ENCODE measurements around the gene ZNF575.
"Not testable (repeated sequence)": the region's sequence is repeated elsewhere in the genome, so short reads cannot be mapped to it uniquely, and the experiment has no call there.

Gene ZNF575

GRCh38 chr19:43512399-43512798 is 20.6 kb upstream of the ZNF575 start:
- DNase-seq: not testable (repeated sequence)

DNA sequence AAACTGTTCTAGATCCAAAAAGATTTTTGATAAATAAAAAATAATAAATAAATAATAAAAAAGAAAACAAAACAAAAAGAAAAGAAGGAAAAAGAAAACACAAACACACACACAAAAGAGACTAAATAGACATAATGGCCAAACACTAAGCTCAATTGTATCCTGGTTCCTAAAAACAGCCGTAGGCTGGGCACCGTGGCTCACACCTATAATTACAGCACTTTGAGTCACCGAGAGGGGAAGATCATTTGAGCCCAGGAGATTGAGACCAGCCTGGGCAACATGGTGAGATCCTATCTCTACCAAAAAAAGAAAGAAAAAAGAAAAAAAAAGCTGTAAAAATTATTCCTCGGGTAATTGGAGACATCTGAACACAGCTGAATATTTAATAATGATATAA is 14.9 kb upstream of the ZNF575 start:
- no peak for DNase-seq

GRCh38 chr19:43519436-43520088 is 13.4 kb upstream of the ZNF575 start:
- peak; percentile 16 for DNase-seq

- DNase-seq: no peak
Observed at GRCh38 chr19:43522929-43523328, 10.1 kb upstream of the ZNF575 start.

DNA sequence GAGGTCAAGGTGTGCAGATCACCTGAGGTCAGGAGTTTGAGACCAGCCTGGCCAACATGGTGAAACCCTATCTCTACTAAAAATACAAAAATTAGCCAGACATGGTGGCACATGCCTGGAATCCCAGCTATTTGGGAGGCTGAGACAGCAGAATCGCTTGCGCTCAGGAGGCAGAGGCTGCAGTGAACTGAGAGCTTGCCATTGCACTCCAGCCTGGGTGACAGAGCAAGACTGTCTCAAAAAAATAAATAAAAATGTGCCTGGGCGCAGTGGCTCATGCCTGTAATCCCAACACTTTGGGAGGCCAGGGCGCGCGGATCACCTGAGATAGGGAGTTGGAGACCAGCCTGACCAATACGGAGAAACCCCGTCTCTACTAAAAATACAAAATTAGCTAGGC is 9.3 kb upstream of the ZNF575 start:
- DNase-seq: not testable (repeated sequence)

- DNase-seq: no peak
Observed at GRCh38 chr19:43524922-43525835, 7.8 kb upstream of the ZNF575 start.

DNA sequence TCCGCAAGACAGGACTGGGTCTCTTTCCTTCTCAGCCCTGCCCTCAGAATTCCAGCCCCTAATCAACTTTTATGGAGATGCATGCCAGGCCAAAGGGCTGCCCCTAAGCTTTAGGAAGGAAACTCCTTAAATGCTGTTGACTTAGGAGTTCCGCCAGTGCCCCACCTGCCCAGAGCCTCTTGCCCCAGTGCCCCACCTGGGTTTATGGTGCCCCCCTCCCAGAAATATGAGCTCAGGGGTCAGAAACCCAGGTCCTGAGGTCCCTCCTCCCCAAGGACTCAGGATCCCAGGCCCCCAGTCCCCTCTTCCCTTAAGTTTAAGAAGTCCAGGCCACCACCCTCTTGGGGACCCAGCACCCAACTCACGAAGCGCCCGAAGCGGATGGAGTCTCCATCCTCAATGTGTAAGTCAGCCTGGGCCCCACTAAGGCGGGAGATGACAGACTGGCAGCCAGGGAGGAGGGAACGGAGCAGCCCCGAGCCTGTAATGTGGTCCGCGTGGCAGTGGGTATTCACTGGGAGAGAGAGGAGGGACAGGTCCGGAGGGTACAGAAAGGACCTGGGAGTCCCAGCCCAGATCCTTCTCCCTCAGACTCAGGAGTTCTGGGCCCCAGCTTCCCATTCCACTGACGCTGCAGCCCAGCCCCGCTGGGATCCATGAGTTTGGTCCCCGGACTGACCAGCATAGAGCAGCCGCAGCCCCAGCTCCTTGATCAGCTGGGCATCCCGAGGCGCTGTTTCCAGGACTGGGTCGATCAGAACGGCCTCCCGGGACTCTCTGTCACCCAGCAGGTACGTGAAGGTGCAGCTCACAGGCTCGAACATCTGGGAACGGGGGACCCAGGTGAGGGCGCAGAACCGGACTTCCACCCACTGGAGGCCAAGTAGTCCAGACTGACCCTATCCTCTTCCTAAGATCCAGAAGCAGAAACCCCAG is 6.9 kb upstream of the ZNF575 start:
- no peak for DNase-seq

DNA sequence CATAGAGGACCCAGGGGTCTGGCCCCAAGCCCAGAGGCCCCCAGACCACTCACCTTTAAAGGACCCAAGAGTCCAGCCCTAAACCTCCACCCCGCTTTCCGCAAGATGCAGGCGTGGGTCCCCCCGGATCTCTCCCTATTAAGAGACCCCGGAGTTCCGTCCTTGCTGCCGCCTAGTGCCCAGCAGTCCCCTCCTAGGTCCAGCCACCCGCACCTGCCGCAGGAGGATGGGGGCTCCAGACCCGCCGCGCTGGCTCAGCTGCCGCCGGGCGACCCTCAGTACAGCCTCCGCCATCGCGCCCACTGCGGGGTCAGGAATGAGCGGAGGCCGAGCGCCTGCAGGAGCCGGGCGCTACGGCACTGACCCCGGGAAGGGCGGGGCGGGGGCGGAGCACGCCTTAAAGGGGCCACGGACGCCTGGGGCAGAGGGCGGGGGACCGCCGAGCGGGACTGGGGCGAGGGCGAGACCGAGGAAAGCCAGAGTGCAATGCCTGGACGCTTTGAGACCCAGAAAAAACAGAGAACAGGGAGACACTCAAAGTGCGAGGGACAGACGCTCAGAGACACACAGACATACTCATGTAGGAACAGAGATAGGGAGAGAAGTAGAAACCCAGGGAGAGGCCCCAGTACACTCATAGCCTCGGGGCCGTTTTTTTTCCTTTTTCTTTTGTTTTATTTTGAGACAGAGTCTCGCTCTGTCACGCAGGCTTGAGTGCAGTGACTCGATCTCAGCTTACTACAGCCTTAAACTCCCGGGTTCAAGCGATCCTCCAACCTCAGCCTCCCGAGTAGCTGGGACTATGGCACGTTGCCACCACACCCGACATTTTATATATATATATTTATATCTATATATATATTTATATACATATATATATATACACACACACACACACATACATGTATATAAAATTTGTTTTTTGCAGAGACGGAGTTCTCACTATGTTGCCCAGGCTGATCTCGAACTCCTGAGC is 5.8 kb upstream of the ZNF575 start, which contains the start of gene ETHE1:
ETHE1 (minus strand) TSS at position 318 of the 976 bp plus-strand sequence; CDS start at position 294, 24 bp downstream.
- DNase-seq: no peak

DNA sequence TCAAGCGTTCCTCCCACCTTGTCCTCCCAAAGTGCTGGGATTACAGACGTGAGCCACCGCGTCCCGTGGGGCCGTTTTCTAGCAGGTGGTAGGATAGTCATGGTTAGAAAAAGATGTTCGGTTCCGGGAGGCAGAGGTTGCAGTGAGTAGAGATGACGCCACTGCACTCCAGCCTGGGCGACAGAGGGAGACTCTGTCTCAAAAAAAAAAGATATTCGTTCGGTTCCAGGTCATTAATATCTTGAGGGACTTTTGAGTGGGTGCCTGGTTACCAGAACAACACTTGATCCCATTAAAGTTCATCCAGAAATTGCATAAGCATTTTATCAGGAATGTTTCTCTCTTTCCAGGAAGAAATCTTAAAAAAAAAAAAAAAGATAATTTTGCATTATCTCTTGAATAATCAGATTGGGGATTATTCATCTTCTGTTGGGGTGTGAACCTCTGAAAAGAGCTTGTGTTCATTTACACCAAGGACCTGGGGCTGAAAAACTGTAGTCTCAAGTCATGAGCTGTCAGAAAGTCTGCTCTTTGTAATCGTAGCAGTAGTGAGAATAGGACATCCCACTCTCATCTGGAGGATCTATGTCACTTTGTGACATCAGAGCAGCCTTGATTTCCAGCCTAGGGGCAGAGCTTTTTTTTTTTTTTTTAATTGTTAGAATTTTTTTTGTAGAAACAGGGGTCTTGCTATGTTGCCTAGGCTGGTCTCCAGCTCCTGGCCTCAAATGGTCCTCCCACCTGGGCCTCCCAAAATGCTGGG is 4.9 kb upstream of the ZNF575 start:
- DNase-seq: peak; percentile 20

DNA sequence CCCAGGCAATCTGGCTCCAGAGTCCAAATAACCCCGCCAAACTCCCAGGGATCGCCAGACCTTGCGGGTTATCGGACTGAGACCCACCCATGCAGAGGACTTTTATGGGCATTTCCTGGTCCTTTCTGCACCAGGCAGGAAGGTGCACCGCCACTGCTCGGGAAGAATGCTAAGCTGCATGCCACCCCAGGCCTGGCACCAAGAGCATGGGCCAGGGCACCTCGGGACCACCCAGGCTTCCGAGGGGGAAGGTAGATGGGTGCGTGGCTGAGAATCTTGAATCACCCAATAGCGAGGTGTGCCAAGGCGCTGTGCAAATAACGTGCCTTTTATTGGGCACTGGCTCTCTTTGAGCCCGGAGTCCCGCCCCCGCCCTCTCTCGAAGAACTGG is 422 bp upstream of the ZNF575 start:
- DNase-seq: no peak

DNA sequence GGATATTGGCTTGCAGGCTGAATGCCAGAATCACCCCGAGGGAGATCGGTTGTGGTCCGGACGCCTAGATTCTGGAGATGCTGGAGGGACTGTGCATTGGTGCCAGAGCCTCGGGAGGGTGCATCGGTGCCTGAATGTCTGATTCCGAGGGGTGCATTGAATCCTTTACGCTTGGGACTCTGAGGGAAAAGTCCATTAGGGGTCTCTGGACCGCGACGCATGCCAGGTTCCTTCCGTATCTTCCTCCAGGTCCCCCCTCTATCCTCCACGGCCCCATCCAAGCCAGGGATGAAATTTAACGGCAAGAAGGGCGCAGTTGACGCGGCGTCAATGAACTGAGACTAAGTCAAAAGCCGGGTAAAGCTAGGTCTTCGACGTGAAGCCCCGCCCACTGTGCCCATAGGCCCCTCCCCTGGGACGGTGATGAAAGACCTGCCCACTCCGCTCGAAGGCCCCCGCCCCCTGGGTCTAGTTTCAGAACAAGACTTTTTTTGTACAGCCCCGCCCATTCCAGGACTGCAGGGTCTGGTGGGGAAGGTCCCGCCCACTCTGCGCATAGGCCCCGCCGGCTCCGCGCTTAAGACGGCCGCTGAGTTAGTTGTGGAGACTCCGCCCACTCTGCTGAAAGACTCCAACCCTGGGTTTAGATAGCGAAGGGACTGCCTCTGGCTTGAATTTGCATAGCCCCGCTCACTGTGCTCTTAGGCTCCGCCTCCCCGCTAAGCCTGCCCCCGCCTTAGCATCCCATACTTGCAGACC is 737 bp downstream of the ZNF575 start:
- peak; percentile 98 for DNase-seq

DNA sequence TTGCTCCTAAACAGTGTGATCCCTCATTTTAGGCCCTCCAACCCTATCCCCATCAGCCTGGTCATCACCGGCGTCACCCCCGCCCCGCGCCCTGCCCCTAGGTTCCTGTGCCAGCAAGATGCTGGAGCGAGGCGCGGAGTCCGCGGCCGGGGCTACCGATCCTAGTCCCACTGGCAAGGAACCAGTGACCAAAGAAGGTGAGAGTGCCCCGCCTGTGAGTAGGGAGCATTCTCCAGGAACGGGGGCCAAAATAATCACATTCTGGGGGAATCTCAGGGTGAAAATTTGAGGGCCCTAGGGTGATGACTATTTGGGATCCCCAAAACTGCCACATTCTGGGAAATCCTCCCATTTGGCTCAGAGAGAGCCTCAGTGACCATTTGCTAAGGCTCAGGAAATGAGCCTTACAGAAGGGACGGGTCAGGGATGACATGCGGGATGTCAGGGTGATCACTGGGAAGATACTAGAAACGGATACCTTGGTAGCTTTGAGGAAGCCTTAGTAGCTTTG is 1.4 kb downstream of the ZNF575 start:
- DNase-seq: no peak

DNA sequence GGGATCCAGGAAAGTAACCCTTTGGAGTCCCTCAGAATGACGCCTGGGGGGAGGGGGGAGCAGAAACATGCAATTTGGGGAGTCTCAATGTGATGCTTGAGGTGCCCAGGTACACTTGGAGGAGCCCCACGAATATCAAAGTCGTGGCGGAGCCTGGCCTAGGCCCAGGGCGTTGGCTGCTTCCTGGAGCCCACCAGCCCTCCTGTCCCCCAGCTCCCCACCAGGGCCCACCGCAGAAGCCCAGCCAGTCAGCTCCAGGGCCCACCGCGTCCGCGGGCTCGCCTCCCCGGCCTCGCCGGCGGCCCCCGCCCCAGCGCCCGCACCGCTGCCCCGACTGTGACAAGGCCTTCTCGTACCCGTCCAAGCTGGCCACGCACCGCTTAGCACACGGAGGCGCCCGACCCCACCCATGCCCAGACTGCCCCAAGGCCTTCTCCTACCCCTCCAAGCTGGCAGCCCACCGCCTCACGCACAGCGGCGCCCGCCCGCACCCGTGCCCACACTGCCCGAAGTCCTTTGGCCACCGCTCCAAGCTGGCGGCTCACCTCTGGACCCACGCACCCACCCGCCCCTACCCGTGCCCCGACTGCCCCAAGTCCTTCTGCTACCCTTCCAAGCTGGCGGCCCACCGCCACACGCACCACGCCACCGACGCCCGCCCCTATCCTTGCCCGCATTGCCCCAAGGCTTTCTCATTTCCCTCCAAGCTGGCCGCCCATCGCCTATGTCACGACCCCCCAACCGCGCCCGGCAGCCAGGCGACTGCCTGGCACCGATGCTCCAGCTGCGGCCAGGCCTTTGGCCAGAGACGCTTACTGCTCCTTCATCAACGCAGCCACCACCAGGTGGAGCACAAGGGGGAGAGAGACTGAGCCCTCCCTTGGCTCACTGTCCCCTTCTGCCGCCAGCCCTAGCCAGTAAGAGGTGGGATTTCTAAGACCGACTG is 2.1 kb downstream of the ZNF575 start:
- no peak for DNase-seq

GRCh38 chr19:43538922-43539321 is 5.9 kb downstream of the ZNF575 start:
- DNase-seq: no peak

DNA sequence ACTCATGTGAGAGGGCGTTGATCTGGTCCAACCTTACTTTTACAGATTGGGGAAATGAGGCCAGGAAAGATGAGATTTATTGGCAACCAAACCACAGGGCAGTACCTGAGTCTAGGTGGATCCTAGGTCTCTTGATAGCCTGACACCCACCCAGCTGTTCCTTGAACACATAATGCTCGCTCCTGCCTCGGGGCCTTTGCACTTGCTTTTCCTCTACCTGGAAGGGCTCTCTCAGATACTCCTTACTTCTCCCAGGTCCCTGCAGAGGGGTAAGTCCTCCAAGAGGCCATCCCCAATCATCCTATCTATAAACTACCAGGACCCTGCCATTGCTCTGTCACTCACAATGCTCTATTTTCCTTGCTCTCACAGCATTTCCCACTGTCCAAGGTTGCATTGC is 7.4 kb downstream of the ZNF575 start:
- DNase-seq: no peak

- DNase-seq: no peak
Observed at GRCh38 chr19:43541920-43542650, 9.1 kb downstream of the ZNF575 start.

GRCh38 chr19:43544077-43544476 is 11.1 kb downstream of the ZNF575 start:
- DNase-seq: no peak

DNA sequence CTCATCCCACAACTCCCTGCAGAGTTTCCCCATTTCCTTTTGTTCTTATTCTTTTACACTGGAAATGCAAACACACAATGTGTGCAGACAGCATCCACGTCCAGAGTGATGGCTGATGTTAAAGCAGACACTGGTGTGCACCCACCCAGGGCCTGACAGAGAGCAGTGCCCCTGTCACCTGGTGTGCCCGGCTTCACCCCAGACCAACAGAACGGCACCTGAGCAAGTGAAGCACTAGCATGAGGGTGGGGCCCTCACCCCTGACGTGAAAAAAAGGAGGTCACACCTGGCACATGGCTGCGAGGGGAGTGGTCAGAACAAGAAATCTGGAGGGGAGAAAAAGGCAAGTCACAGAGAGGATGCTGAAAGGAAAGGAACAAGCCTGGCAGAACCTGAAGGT is 12.3 kb downstream of the ZNF575 start:
- no peak for DNase-seq
